GM21515 (cell line): Measurements from ENCODE around the gene NEUROG2.
A peak's percentile ranks its signal among the peaks of the same experiment; 100 is the strongest.
"Not testable (repeated sequence)": the region's sequence is repeated elsewhere in the genome, so short reads cannot be mapped to it uniquely, and the experiment has no call there.

Experiments used
- ATAC-seq: cut with Tn5 transposase; IDR thresholded peaks from one replicate; pipeline ENCODE4 v1.9.1; 2021; ENCODE audit not compliant: unreplicated experiment

The NEUROG2 gene

DNA sequence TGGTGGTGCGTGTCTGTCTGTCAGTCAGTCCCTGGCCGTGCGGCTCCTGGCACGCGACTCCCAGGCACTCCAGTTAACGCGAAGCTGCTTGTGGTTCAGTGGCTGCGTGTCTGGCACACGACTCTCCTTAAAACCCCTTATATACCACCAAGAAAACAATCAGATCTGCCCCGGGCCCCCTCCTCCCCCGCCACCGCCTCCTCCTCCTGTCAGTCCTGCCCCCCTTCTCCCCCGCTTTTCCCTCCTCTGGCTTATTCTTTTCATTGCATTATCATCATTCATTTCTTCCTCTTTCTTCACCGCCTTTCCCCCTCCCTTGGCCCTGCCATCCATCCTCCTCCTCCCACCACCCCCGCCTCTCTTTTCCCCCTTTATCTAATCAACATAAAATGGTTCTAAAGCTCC, at the start of gene NEUROG2:
TSS of gene NEUROG2 (minus strand) at position 115 of the 405 bp plus-strand sequence. CDS start 705 bp downstream, outside the sequence.
- ATAC-seq: no peak

DNA sequence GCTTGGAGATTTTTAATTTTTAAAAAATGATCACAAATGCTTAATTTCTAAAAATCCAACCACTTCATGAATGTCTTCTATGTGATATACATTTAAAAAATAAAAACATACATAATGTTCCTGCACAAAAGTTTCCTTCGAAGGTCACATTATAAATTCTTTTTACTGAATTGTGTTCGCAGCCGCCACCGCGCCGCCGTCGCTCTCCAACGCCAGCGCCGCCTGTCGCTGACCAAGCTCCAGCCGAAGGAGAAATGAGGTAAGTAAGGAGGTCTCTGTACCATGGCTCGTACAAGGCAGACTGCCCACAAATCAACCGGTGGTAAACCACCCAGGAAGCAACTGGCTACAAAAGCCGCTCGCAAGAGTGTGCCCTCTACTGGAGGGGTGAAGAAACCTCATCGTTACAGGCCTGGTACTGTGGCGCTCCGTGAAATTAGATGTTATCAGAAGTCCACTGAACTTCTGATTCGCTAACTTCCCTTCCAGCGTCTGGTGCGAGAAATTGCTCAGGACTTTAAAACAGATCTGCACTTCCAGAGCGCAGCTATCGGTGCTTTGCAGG, 48.8 kb upstream of the NEUROG2 start:
- ATAC-seq: no peak

DNA sequence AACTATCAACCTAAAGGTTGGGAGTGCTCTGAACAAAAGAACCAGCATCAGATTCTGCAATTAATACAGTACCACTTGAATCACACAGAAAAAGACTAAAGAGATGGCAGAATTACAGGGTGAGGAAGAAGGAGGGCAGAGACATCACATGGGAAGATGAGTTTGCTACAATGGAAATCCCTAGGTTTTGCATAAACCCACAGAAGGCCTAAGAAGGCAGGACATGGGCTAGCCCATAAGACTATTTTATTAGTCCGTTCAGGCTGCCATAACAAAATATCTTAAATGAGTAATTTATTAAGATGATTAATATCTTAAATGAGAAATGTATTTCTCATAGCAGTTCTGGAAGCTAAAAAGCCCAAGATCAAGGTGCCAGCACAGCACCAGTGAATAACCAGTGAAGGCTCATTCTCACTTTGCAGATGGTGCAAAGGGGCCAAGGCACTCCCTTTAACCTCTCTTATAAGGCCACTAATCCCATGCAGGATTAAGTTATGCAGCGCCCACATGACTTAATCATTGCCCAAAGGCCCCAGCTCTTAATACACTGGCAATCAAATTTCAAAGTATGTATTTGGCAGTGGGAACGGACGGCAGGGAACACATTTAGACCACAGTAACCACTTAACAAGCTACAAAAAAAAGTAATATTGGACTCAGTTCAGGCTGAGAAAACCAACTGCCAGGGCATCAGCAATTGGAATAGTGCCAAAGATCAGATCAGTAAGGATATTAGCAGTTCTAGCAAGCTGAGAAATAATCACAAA, 47.6 kb upstream of the NEUROG2 start:
- ATAC-seq: no peak

GRCh38 chr4:112562254-112562879, 46.4 kb upstream of the NEUROG2 start:
- no peak for ATAC-seq

- ATAC-seq: peak; percentile 66
Measured at GRCh38 chr4:112560084-112560483, 44.1 kb upstream of the NEUROG2 start.

- no peak for ATAC-seq
Measured at GRCh38 chr4:112559053-112559452, 43.1 kb upstream of the NEUROG2 start.

GRCh38 chr4:112557676-112558411, 41.9 kb upstream of the NEUROG2 start:
- no peak for ATAC-seq

DNA sequence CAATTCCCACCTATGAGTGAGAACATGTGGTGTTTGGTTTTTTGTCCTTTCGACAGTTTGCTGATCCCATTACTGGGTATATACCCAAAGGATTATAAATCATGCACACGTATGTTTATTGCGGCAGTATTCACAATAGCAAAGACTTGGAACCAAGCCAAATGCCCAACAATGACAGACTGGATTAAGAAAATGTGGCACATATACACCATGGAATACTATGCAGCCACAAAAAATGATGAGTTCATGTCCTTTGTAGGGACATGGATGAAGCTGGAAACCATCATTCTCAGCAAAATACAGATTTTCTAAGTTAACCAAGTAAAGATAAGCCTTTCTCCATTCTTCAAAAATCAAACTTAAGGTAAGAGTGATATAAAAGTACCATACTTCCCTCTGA, 38.3 kb upstream of the NEUROG2 start:
- ATAC-seq: not testable (repeated sequence)

- no peak for ATAC-seq
Measured at GRCh38 chr4:112552668-112553067, 36.7 kb upstream of the NEUROG2 start.

GRCh38 chr4:112550728-112551127, 34.7 kb upstream of the NEUROG2 start:
- ATAC-seq: no peak

- no peak for ATAC-seq
Measured at GRCh38 chr4:112546476-112546875, 30.5 kb upstream of the NEUROG2 start.

DNA sequence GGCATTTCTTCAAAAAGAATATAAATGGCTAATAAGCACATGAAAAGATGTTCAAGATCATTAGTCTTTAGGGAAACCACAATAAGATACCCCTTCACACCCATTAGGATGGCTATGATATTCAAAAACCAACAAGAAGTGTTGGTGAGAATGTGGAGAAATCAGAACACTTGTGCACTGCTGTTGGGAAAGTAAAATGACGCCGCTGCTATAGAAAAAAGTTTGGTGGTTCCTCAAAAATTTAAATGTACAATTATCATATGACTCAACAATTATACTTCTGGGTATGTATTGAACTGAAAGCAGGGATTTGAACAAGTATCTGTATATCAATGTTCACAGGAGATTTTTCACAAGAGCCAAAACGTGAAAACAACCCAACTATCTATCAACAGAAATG, 29.4 kb upstream of the NEUROG2 start:
- ATAC-seq: no peak

DNA sequence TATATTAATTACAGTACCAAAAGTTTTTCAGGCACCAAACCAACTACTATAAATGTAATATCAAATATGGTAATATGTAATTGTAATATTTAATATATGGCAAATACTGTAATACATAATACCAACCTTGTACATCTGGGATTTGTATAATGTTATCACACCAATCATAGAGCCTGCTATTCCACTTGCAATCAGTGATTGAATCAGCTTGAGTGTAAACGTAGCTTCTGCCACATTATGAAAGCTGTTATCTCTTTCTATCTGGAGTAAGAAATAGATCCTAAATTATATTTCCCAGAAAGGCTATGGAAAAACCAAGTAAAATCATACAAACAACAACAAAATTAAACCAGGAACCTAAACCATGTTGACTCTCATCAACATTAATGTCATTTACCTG, 24.7 kb upstream of the NEUROG2 start:
- ATAC-seq: no peak

DNA sequence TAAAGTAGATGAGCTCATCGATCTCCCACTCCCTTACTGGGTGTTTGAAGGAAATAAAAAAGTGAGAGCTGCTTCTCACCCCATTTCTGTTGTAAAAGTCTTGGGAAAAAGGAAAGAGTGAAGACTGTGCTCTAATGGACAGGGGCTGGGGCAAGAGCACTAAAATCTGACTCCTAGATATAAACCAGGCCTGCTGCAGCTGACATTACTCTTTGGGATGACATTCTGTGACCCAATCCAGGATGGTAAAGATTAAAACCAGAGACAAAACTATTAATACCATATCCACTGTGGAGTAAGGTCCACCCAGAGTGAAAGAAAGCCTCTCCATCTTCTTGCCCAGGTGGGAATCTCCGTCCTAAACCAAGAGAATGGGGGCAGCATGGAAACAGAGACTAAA, 20.1 kb upstream of the NEUROG2 start:
- ATAC-seq: no peak

DNA sequence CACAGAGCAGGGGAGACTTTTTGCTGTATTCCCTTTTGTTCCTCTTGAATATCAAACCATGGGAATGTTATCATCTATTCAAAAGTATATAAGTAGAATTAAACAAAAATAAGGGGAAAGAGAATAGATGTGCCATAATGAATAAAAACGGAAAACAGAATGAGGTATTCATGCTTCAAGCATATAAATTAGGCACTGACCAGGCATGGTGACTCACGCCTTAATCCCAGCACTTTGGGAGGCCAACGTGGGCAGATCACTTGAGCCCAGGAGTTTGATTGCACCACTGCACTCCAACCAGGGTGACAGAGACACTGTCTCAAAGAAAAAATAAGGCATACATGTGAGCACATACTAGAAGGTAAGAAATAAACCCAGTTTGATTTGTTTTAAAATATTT, 16.3 kb upstream of the NEUROG2 start:
- no peak for ATAC-seq

- ATAC-seq: no peak
Measured at GRCh38 chr4:112531146-112531545, 15.2 kb upstream of the NEUROG2 start.

GRCh38 chr4:112526061-112526460, 10.1 kb upstream of the NEUROG2 start:
- no peak for ATAC-seq

- ATAC-seq: peak; percentile 89
Measured at GRCh38 chr4:112523764-112524505, 8.0 kb upstream of the NEUROG2 start.

DNA sequence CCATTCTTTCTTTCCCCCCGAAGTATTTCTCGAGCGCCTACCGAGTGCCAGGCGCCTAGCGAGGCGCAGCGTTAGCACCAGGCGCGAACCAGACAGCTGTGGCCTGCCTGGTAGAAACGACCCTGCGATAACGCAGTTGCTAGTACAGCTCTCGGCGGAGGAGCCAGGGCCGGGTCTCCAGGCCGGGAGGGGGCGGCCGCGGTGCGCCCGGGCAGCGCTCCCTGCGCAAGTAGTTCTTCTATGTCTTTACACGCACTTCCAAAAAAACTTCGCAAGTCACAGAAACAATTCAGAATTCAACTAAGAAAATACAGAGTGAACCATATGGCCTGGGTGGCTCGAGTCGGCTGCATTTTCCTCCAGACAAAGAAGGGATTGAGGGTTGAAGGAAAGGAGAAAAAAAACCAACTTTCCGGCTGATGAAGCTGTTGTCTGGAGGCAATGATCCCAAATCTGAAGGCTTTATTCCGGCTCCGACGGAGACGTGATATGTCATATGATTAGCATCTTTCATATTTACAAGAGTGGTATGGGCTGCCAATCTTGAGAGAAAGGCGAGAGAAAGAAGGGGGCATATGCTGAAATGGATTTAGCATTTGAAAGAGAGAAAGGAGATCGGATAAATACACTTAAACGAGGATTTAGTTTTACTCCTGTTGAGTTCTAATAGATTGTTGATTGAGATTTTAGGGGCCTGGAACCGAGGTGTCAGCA, 7.2 kb upstream of the NEUROG2 start:
- peak; percentile 37 for ATAC-seq

DNA sequence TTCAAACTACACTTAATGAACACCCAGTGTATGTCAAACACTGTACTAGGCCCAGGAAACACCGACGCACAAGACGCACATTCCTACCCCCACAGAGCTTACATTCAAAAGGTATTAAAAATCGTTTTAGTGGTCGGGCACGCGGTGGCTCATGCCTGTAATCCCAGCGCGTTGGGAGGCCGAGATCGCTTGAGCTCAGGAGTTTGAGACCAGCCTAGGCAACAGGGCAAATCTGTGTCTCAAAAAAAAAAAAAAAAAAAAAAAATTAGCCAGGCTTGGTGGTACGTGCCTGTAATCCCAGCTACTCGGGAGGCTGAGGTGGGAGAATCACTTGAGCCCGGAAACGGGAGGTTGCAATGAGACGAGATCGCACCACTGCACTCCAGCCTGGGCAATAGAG, 6.5 kb upstream of the NEUROG2 start:
- ATAC-seq: not testable (repeated sequence)
